Suprapubic skin (tissue), 4 donors: ENCODE measurements around the gene CHID1. TPM values are rescaled to one million over a fixed set of nuclear protein-coding genes. Genes with fewer than 3 reads are reported as not detected.

Source experiments
- DNase-seq, 2 donors: peaks; one replicate each; pipeline ENCODE4 v3.0.0-alpha.2; 2019; ENCODE audit warnings: low spot score in 2 of 2
- H3K27ac ChIP-seq: fragments of 200-600 bp; sonication (generic); one replicate; pipeline ENCODE4 v1.5.1; 2019
- H3K27me3 ChIP-seq: fragments of 200-600 bp; sonication (generic); one replicate; pipeline ENCODE4 v1.5.1; 2019
- H3K36me3 ChIP-seq: fragments of 200-600 bp; sonication (generic); one replicate; pipeline ENCODE4 v1.5.1; 2019
- H3K4me1 ChIP-seq: fragments of 200-600 bp; sonication (generic); one replicate; pipeline ENCODE4 v1.5.1; 2019
- H3K4me3 ChIP-seq: fragments of 200-600 bp; sonication (generic); one replicate; pipeline ENCODE4 v1.5.1; 2019; ENCODE audit warnings: mild to moderate bottlenecking
- H3K9me3 ChIP-seq: fragments of 200-600 bp; sonication (generic); one replicate; pipeline ENCODE4 v1.5.1; 2019
- CTCF ChIP-seq, 2 donors: fragments of 200-600 bp in 1 of 2; fragments of 450-650 bp in 1 of 2; sonication (generic) in 1 of 2; IDR thresholded peaks; one replicate each; pipeline ENCODE4 v1.5.1; 2016 to 2019; ENCODE audit warnings: antibody characterized with exemption in 2 of 2, mild to moderate bottlenecking in 1 of 2, moderate library complexity in 1 of 2
- EP300 ChIP-seq: sonication (generic); formaldehyde crosslinking; IDR thresholded peaks from one replicate; pipeline ENCODE4 v1.6.1; 2017; ENCODE audit warnings: antibody characterized with exemption
- POLR2A ChIP-seq, 2 donors: fragments of 450-650 bp; IDR thresholded peaks; one replicate each; pipeline ENCODE4 v1.6.1; 2017; ENCODE audit warnings: antibody characterized with exemption in 2 of 2, mild to moderate bottlenecking in 2 of 2, moderate library complexity in 2 of 2
- POLR2AphosphoS5 ChIP-seq, 3 donors: sonication (generic); formaldehyde crosslinking; IDR thresholded peaks; one replicate each; pipeline ENCODE4 v1.6.1; 2017; ENCODE audit warnings: antibody characterized with exemption in 3 of 3
- WGBS: methylation state at CpG from one replicate; pipeline ENCODE4 v1.1.5; 2018; 5-methylcytosine and 5-hydroxymethylcytosine counted together
- total RNA-seq, 4 donors: library from RNA; depleted of rRNA; stranded (reverse); fragments of >200 nt; gene quantifications; one replicate each; pipeline ENCODE4 v1.1.0, GENCODE V29; 2016

The CHID1 gene
- total RNA-seq, 4 donors from 2014 or later: 46.5 to 111 (median 66.2) TPM

- no peak for TF ChIP-seq CTCF (IDR thresholded peaks at IDR 0.05)
- 39% methylated on average over 14 of the region's 14 CpGs for WGBS
- Histone ChIP-seq H3K27ac (peak overlapping the region; percentile 63), H3K27me3 (no peaks in the 10 kb centered on the region), H3K9me3 (no peaks in the 10 kb centered on the region), H3K4me3 (peak overlapping the region; percentile 15), H3K4me1 (peaks cover 57% of the 10 kb centered on the region), H3K36me3 (no peaks in the 10 kb centered on the region)
- no peak for DNase-seq
Observed at GRCh38 chr11:933142-933851, 22.7 kb upstream of the CHID1 start.

GRCh38 chr11:932435-932834, 21.8 kb upstream of the CHID1 start:
- H3K4me1 ChIP-seq: peaks cover 54% of the 10 kb centered on the region
- no peaks in the 10 kb centered on the region for H3K9me3 ChIP-seq
- no peak overlapping the region for H3K4me3 ChIP-seq
- H3K36me3 ChIP-seq: no peaks in the 10 kb centered on the region
- 50% methylated on average over 4 of the region's 4 CpGs for WGBS
- no peaks in the 10 kb centered on the region for H3K27me3 ChIP-seq
- no peak for DNase-seq
- TF ChIP-seq CTCF (IDR thresholded peaks at IDR 0.05) (no peak), POLR2A (IDR thresholded peaks at IDR 0.05) (no peak), POLR2AphosphoS5 (IDR thresholded peaks at IDR 0.05) (no peak), EP300 (no peak)
- peak overlapping the region; percentile 63 for H3K27ac ChIP-seq

GRCh38 chr11:931385-931784, 20.8 kb upstream of the CHID1 start:
- no peak for DNase-seq
- no peaks in the 10 kb centered on the region for H3K36me3 ChIP-seq
- peaks cover 62% of the 10 kb centered on the region for H3K4me1 ChIP-seq
- no peak overlapping the region for H3K4me3 ChIP-seq
- WGBS: 52% methylated on average over 3 of the region's 3 CpGs
- H3K27ac ChIP-seq: peak overlapping the region; percentile 6
- no peaks in the 10 kb centered on the region for H3K27me3 ChIP-seq
- H3K9me3 ChIP-seq: no peaks in the 10 kb centered on the region
- TF ChIP-seq EP300 (no peak), CTCF (IDR thresholded peaks at IDR 0.05) (no peak), POLR2A (IDR thresholded peaks at IDR 0.05) (no peak)

- Histone ChIP-seq H3K4me3 (no peak overlapping the region), H3K9me3 (no peaks in the 10 kb centered on the region), H3K36me3 (no peaks in the 10 kb centered on the region), H3K27ac (no peak overlapping the region), H3K4me1 (peaks cover 70% of the 10 kb centered on the region), H3K27me3 (no peaks in the 10 kb centered on the region)
- WGBS: 93% methylated on average over 11 of the region's 11 CpGs
- no peak for DNase-seq
- TF ChIP-seq POLR2AphosphoS5 (IDR thresholded peaks at IDR 0.05) (no peak), POLR2A (IDR thresholded peaks at IDR 0.05) (no peak), EP300 (no peak), CTCF (IDR thresholded peaks at IDR 0.05) (no peak)
Observed at GRCh38 chr11:929405-929804, 18.8 kb upstream of the CHID1 start.

- no peaks in the 10 kb centered on the region for H3K36me3 ChIP-seq
- no peaks in the 10 kb centered on the region for H3K27me3 ChIP-seq
- H3K4me3 ChIP-seq: no peak overlapping the region
- no peak for TF ChIP-seq CTCF (IDR thresholded peaks at IDR 0.05)
- no peak for TF ChIP-seq POLR2A (IDR thresholded peaks at IDR 0.05)
- no peak for TF ChIP-seq POLR2AphosphoS5 (IDR thresholded peaks at IDR 0.05)
- TF ChIP-seq EP300: no peak
- H3K27ac ChIP-seq: no peak overlapping the region
- H3K9me3 ChIP-seq: no peaks in the 10 kb centered on the region
- H3K4me1 ChIP-seq: peaks cover 68% of the 10 kb centered on the region
- no peak for DNase-seq
- WGBS: 62% methylated on average over 8 of the region's 8 CpGs
Observed at GRCh38 chr11:928786-929185, 18.2 kb upstream of the CHID1 start.
